Activated T-helper 9 cell treated with anti-CD3 and anti-CD28 coated beads, Interleukin-2, amount 50 U/mL, for 16 hours (primary cell): ENCODE data around the gene SIL1.

Experiments used
- DNase-seq: peaks from one replicate; pipeline ENCODE4 v3.0.0-alpha.2; 2020; ENCODE audit warnings: low read depth

Gene SIL1

DNA sequence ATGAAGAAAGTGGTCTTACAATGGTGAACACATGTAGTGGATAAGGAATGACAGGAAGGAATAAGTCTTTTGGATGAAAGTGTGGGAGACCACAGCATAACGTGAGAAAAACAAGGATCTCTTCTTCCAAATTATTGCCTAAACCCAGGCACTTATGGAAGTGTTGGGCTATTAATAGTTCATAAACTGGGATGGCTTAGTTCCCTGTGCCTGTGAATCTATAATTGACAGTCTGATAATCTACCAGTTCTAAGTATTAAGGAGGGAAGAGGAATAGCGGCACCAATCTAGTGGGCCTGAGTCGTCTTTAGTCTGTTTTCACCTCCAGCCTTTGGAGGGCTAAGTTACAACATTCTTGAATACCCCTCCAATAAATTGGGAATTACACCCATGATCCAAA, 283.8 kb downstream of the SIL1 start:
- DNase-seq = no peak

GRCh38 chr5:138913773-138914172, 284.4 kb downstream of the SIL1 start:
- DNase-seq = no peak

DNA sequence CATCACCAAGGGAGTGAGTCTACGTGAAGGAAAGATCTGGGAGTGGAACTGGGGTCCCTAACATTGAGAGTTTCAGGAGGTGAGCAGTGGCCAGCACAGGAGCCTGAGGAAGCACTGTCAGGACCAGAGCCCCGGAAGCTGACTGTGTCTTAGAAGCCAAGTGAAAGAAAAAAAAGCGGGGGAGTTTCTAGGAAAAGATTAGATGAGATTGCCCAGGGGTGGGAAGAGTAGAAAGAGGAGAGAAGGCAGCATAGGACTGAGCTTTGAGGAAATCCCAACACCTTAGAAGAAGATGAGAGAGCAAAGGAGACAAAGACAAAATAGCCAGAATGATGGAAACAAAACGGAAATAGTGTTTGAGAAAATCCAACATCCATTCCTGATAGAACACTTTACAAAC, 286.1 kb downstream of the SIL1 start:
- no peak for DNase-seq

DNA sequence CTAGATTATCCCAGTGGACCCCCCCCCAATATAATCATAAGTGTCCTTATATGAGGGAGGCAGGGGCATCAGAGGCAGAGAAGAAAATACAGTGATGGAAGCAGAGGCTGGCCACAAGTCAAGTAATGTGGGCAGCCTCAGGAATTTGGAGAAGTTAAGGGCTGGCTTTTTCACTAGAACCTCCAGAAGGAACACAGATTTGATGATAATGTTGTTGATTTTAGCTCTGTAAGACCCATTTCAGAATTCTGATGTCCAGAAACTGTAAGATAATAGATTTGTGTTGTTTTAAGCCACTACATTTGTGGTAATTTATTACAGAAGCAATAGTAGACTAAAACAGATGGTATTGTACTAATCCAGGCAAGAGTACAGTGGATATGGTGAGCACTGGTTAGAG, 286.7 kb downstream of the SIL1 start:
- no peak for DNase-seq

- no peak for DNase-seq
These were observed 287.5 kb downstream of the SIL1 start for GRCh38 chr5:138910546-138911185.

DNA sequence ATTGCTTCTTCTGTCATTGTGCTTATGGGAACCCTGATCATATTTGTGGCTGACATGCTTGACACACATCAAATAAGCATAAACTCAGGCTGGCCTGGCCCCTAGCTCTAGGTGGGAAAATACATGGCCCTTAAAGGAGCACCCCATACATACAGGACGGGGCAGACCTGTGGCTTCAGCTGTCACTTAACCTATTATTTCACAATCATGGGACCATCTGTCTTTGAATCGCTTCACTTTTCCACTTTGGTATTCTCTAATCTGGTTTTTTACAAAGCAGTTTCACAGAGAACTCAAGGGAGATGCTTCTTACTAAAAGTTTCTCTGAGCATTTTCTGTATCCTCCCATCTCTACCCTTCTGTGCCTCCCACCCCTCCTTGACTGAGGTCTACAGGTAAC, 288.4 kb downstream of the SIL1 start:
- no peak for DNase-seq

- DNase-seq = no peak
These were observed 292.6 kb downstream of the SIL1 start for GRCh38 chr5:138905541-138905940.

GRCh38 chr5:138903130-138903775, 294.9 kb downstream of the SIL1 start:
- no peak for DNase-seq

- no peak for DNase-seq
These were observed 296.5 kb downstream of the SIL1 start for GRCh38 chr5:138901716-138902115.

DNA sequence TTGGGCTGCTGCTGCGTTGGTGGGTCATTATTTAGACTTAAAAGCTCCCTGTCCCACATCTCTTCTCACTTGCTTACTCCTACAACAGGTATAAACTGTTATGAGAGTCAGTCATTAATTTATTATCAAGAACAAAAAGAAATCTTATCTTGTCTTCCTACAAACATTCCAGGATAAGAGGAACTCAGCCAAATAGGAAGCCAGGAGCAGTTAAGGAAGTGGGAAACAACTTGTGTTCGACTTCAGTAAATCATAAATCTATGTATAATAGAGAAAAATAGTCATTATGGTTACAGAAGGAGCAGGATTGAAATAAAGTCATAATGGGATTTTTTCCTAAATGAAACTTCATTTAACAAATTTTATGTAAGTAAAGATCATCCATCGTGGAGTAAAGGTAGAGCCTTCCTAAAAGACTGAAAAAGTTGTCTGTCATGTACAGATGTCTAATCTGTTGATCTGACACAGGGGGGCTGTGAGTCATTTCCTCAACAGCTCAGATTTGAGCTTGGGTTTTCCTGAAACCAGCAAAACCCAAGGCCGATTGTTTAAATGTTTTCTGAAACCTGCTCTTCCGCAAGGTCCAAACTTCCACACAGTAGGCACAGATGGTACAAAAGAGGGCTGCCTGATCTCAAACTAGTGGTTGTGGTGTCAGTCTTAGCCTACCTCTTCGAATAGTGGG, 297.7 kb downstream of the SIL1 start:
- DNase-seq = no peak

GRCh38 chr5:138898742-138899141, 299.4 kb downstream of the SIL1 start:
- DNase-seq = no peak

DNA sequence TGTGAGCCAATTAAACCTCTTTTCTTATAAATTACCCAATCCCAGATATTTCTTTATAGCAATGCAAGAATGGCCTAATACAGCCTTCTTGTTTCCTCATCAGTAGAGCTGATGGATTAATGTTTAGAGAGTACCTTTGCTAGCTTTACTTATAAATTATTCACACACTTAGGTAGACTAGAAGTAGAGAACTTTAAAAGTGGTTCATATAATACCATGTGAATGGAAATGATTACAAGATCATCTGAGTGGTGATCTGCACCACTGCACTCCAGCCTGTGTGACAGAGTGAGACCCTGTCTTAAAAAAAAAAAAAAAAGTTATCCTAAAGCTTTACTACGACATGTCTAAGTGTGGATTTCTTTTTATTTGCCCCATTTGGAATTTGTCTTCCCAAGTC, 299.9 kb downstream of the SIL1 start:
- no peak for DNase-seq
